H9 (cell line): ENCODE results near the gene FOXG1. TPM values are rescaled to one million over a fixed set of nuclear protein-coding genes. Genes with fewer than 3 reads are reported as not detected.

Source experiments
- DNase-seq: peaks from one replicate; pipeline ENCODE4 v3.0.0-alpha.2; 2017
- H2AFZ ChIP-seq: one replicate; pipeline ENCODE4 v1.6.1; 2013; ENCODE audit warnings: mild to moderate bottlenecking, low read length, control low read depth, moderate library complexity
- H2AK5ac ChIP-seq: 2 replicates; pipeline ENCODE4 v1.6.1; 2013; ENCODE audit warnings: low read length, control low read depth, mixed read lengths; ENCODE audit not compliant: insufficient read length
- H2BK120ac ChIP-seq: one replicate; pipeline ENCODE4 v1.6.1; 2013; ENCODE audit warnings: low read depth, mild to moderate bottlenecking, low read length, control low read depth, inconsistent platforms; ENCODE audit not compliant: poor library complexity, severe bottlenecking
- H2BK12ac ChIP-seq: 2 replicates; pipeline ENCODE4 v1.6.1; 2013; ENCODE audit warnings: low read length, control low read depth, mixed read lengths, low read depth; ENCODE audit not compliant: insufficient read length
- H2BK15ac ChIP-seq: 2 replicates; pipeline ENCODE4 v1.6.1; 2013; ENCODE audit warnings: low read depth, low read length, control low read depth
- H2BK20ac ChIP-seq: one replicate; pipeline ENCODE4 v1.6.1; 2013; ENCODE audit warnings: low read depth, mild to moderate bottlenecking, low read length, control low read depth, inconsistent platforms; ENCODE audit not compliant: poor library complexity, severe bottlenecking
- H2BK5ac ChIP-seq: 2 replicates; pipeline ENCODE4 v1.6.1; 2013; ENCODE audit warnings: low read length, control low read depth, mixed read lengths; ENCODE audit not compliant: insufficient read length
- H3K14ac ChIP-seq: 2 replicates; pipeline ENCODE4 v1.6.1; 2013; ENCODE audit warnings: low read length, control low read depth; ENCODE audit not compliant: insufficient read depth
- H3K18ac ChIP-seq: 2 replicates; pipeline ENCODE4 v1.6.1; 2013; ENCODE audit warnings: low read depth, mild to moderate bottlenecking, mixed read lengths, low read length, control low read depth; ENCODE audit not compliant: insufficient read length
- H3K23ac ChIP-seq: 2 replicates; pipeline ENCODE4 v1.6.1; 2013; ENCODE audit warnings: low read length, control low read depth, mixed read lengths, low read depth; ENCODE audit not compliant: insufficient read length
- H3K23me2 ChIP-seq: 2 replicates; pipeline ENCODE4 v1.6.1; 2013; ENCODE audit warnings: low read depth, mild to moderate bottlenecking, mixed read lengths, low read length, control low read depth; ENCODE audit not compliant: insufficient read length, poor library complexity, severe bottlenecking
- H3K27ac ChIP-seq: 2 replicates; pipeline ENCODE4 v1.5.1; 2013; ENCODE audit warnings: low read length, control low read depth, mixed read lengths, low read depth; ENCODE audit not compliant: insufficient read length
- H3K27me3 ChIP-seq: 2 replicates; pipeline ENCODE4 v1.6.1; 2013; ENCODE audit warnings: low read length, control low read depth, inconsistent platforms; ENCODE audit not compliant: insufficient read depth
- H3K4ac ChIP-seq: 2 replicates; pipeline ENCODE4 v1.6.1; 2013; ENCODE audit warnings: low read depth, mild to moderate bottlenecking, control low read depth, inconsistent platforms, low read length, moderate library complexity
- H3K4me1 ChIP-seq: 2 replicates; pipeline ENCODE4 v1.6.1; 2013; ENCODE audit warnings: low read length, control low read depth, inconsistent platforms; ENCODE audit not compliant: insufficient read depth
- H3K4me2 ChIP-seq: 2 replicates; pipeline ENCODE4 v1.6.1; 2013; ENCODE audit warnings: low read length, control low read depth, mixed read lengths; ENCODE audit not compliant: insufficient read length, insufficient read depth
- H3K56ac ChIP-seq: 2 replicates; pipeline ENCODE4 v1.6.1; 2013; ENCODE audit warnings: low read depth, mild to moderate bottlenecking, mixed read lengths, low read length, control low read depth; ENCODE audit not compliant: insufficient read length
- H3K79me1 ChIP-seq: 2 replicates; pipeline ENCODE4 v1.6.1; 2013; ENCODE audit warnings: low read depth, mild to moderate bottlenecking, moderate library complexity, low read length, control low read depth, inconsistent platforms; ENCODE audit not compliant: insufficient read depth, poor library complexity, severe bottlenecking
- H3K79me2 ChIP-seq: 2 replicates; pipeline ENCODE4 v1.6.1; 2013; ENCODE audit warnings: low read length, control low read depth, inconsistent platforms; ENCODE audit not compliant: insufficient read depth
- H3K9ac ChIP-seq: 2 replicates; pipeline ENCODE4 v1.6.1; 2013; ENCODE audit warnings: low read length, control low read depth, mixed read lengths; ENCODE audit not compliant: insufficient read length; ENCODE audit errors: extremely low read depth
- H3K9me3 ChIP-seq: one replicate; pipeline ENCODE4 v1.6.1; 2013; ENCODE audit warnings: low read depth, low read length, inconsistent platforms; ENCODE audit not compliant: control insufficient read depth
- H3T11ph ChIP-seq: one replicate; pipeline ENCODE4 v1.6.1; 2013; ENCODE audit warnings: mild to moderate bottlenecking, low read length, control low read depth, inconsistent platforms
- H4K20me1 ChIP-seq: one replicate; pipeline ENCODE4 v1.6.1; 2013; ENCODE audit not compliant: control insufficient read depth, insufficient read length, insufficient read depth
- H4K5ac ChIP-seq: 2 replicates; pipeline ENCODE4 v1.6.1; 2013; ENCODE audit warnings: low read depth, mild to moderate bottlenecking, mixed read lengths, low read length, control low read depth; ENCODE audit not compliant: insufficient read length
- H4K8ac ChIP-seq: replicated peaks from 2 replicates; pipeline ENCODE4 v1.6.1; 2013; ENCODE audit warnings: low read length, control low read depth, mixed read lengths, low read depth; ENCODE audit not compliant: insufficient read length
- H4K91ac ChIP-seq: 2 replicates; pipeline ENCODE4 v1.6.1; 2013; ENCODE audit warnings: low read depth, mild to moderate bottlenecking, moderate library complexity, mixed read lengths, low read length, control low read depth; ENCODE audit not compliant: insufficient read length
- H3K27ac Mint-ChIP-seq, 3 experiments: 2 replicates in 2 of 3; 3 replicates in 1 of 3; pipeline ENCODE4 v1.8.0; 2020 to 2021; ENCODE audit warnings: mixed read lengths in 3 of 3, mild to moderate bottlenecking in 1 of 3, moderate library complexity in 1 of 3
- H3K27me3 Mint-ChIP-seq: 2 replicates; pipeline ENCODE4 v1.8.0; 2021; ENCODE audit warnings: low read depth, mild to moderate bottlenecking, moderate library complexity, mixed read lengths
- H3K36me3 Mint-ChIP-seq, 3 experiments: 2 replicates in 2 of 3; 3 replicates in 1 of 3; pipeline ENCODE4 v1.8.0; 2020 to 2021; ENCODE audit warnings: low read depth in 3 of 3, mixed read lengths in 3 of 3; ENCODE audit not compliant: insufficient read depth in 1 of 3
- H3K4me1 Mint-ChIP-seq, 2 experiments: 2 replicates each; pipeline ENCODE4 v1.8.0; 2020; ENCODE audit warnings: mixed read lengths in 2 of 2
- H3K4me3 Mint-ChIP-seq, 2 experiments: 2 replicates in 1 of 2; 3 replicates in 1 of 2; pipeline ENCODE4 v1.8.0; 2020 to 2021; ENCODE audit warnings: mild to moderate bottlenecking in 2 of 2, mixed read lengths in 2 of 2, moderate library complexity in 1 of 2
- H3K9me3 Mint-ChIP-seq, 2 experiments: 2 replicates in 1 of 2; 3 replicates in 1 of 2; pipeline ENCODE4 v1.8.0; 2020; ENCODE audit warnings: mild to moderate bottlenecking in 2 of 2, mixed read lengths in 2 of 2, moderate library complexity in 1 of 2
- total RNA-seq: library from RNA; stranded (reverse); gene quantifications from 2 replicates; pipeline ENCODE4 v1.2.1, GENCODE V29; 2021
- TF ChIP-seq, protein P1 (sequence below): fragments of 200-600 bp; sonication (generic); conservative IDR thresholded peaks from 3 replicates; pipeline ENCODE4 v1.8.0; 2021; ENCODE audit warnings: antibody characterized with exemption, mild to moderate bottlenecking

The FOXG1 gene
- total RNA-seq, 1 experiment from 2014 or later = 0.11 TPM

DNA sequence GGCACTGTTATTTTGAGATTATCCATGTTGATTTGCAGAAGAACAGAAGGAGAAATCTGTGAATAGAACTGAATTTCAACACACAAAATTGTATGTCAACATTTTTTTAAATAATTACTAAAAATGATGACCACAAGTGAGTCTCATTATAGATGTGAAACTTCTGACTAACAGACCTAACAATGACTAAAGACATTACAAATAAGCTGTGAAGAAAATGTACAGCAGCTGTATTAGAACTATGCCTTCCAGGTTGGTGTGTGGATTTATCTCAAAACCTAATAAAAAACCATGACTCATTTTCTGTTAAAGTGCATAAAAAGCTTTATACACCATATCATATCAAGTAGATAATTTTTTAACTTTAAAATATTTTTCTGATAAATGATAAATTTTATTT is 22.5 kb upstream of the FOXG1 start:
- DNase-seq = no peak
- no peaks in the 10 kb centered on the region for H3K4me1 Mint-ChIP-seq

More for the DNA sequence above, 22.5 kb upstream of the FOXG1 start:
- Histone ChIP-seq H3K56ac (no peak overlapping the region), H3K18ac (no peak overlapping the region), H3T11ph (no peak overlapping the region), H3K4ac (no peak overlapping the region), H4K5ac (no peak overlapping the region), H2AFZ (no peak overlapping the region), H3K23me2 (no peaks in the 10 kb centered on the region), H3K4me1 (no peaks in the 10 kb centered on the region), H3K9ac (no peak overlapping the region), H3K14ac (no peak overlapping the region), H2AK5ac (no peak overlapping the region), H3K9me3 (no peaks in the 10 kb centered on the region), H2BK12ac (no peak overlapping the region), H4K20me1 (no peaks in the 10 kb centered on the region), H2BK120ac (no peak overlapping the region), H3K79me1 (no peaks in the 10 kb centered on the region), H4K91ac (no peak overlapping the region), H2BK20ac (no peak overlapping the region), H3K27ac (no peak overlapping the region), H3K4me2 (no peak overlapping the region), H3K23ac (no peak overlapping the region), H3K79me2 (no peaks in the 10 kb centered on the region), H2BK15ac (no peak overlapping the region), H2BK5ac (no peak overlapping the region), H3K27me3 (no peaks in the 10 kb centered on the region), H4K8ac (no peak overlapping the region)
- H3K4me3 Mint-ChIP-seq = no peak overlapping the region
- H3K36me3 Mint-ChIP-seq = no peaks in the 10 kb centered on the region
- peaks cover 0 to 6% of the 10 kb centered on the region in 2 experiments; a peak in 2 of 5 replicates for H3K9me3 Mint-ChIP-seq
- TF ChIP-seq, protein P1, sequence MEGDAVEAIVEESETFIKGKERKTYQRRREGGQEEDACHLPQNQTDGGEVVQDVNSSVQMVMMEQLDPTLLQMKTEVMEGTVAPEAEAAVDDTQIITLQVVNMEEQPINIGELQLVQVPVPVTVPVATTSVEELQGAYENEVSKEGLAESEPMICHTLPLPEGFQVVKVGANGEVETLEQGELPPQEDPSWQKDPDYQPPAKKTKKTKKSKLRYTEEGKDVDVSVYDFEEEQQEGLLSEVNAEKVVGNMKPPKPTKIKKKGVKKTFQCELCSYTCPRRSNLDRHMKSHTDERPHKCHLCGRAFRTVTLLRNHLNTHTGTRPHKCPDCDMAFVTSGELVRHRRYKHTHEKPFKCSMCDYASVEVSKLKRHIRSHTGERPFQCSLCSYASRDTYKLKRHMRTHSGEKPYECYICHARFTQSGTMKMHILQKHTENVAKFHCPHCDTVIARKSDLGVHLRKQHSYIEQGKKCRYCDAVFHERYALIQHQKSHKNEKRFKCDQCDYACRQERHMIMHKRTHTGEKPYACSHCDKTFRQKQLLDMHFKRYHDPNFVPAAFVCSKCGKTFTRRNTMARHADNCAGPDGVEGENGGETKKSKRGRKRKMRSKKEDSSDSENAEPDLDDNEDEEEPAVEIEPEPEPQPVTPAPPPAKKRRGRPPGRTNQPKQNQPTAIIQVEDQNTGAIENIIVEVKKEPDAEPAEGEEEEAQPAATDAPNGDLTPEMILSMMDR = no peak
- no peak overlapping the region for H3K27ac Mint-ChIP-seq
- H3K27me3 Mint-ChIP-seq = peaks cover 1% of the 10 kb centered on the region
